HepG2 (cell line): ENCODE data around the gene DRD1. TPM values are rescaled to one million over a fixed set of nuclear protein-coding genes. Genes with fewer than 3 reads are reported as not detected.

Source experiments
- ARNTL ChIP-seq: sonication (generic); formaldehyde crosslinking; IDR thresholded peaks from 2 replicates; pipeline ENCODE4 v1.4.0; 2020; ENCODE audit warnings: mild to moderate bottlenecking, missing genetic modification reagents
- DMAP1 ChIP-seq: IDR thresholded peaks from 2 replicates; pipeline ENCODE4 v1.6.1; 2016
- ETV6 ChIP-seq: sonication (generic); formaldehyde crosslinking; conservative IDR thresholded peaks from 2 replicates; pipeline ENCODE4 v1.4.0; 2020; ENCODE audit warnings: missing genetic modification reagents
- GMEB2 ChIP-seq: IDR thresholded peaks from 2 replicates; pipeline ENCODE4 v1.6.1; 2016; ENCODE audit warnings: missing biosample characterization, missing genetic modification reagents, low read depth
- HOXA5 ChIP-seq: sonication (generic); formaldehyde crosslinking; IDR thresholded peaks from 2 replicates; pipeline ENCODE4 v1.4.0; 2020; ENCODE audit warnings: missing genetic modification reagents
- LBX2 ChIP-seq: sonication (generic); formaldehyde crosslinking; IDR thresholded peaks from 2 replicates; pipeline ENCODE4 v1.5.0; 2020; ENCODE audit warnings: missing genetic modification reagents, mild to moderate bottlenecking, borderline replicate concordance
- MAFK ChIP-seq, 2 experiments: IDR thresholded peaks in 1 of 2; conservative IDR thresholded peaks in 1 of 2; 2 replicates each; pipeline ENCODE4 v1.6.1; 2011; ENCODE audit warnings: improper control_type of control experiment in 2 of 2, low read length in 2 of 2
- MLLT10 ChIP-seq: sonication (generic); formaldehyde crosslinking; IDR thresholded peaks from 2 replicates; pipeline ENCODE4 v1.4.0; 2020; ENCODE audit warnings: missing genetic modification reagents
- MTA1 ChIP-seq: sonication (generic); formaldehyde crosslinking; IDR thresholded peaks from 2 replicates; pipeline ENCODE4 v1.4.0; 2020; ENCODE audit warnings: missing genetic modification reagents, mild to moderate bottlenecking, borderline replicate concordance
- MTF1 ChIP-seq: sonication (generic); formaldehyde crosslinking; IDR thresholded peaks from 2 replicates; pipeline ENCODE4 v1.5.0; 2020; ENCODE audit warnings: missing genetic modification reagents
- MYC ChIP-seq: sonication (generic); formaldehyde crosslinking; IDR thresholded peaks from 2 replicates; pipeline ENCODE4 v1.9.0; 2021; ENCODE audit warnings: missing genetic modification reagents, borderline replicate concordance
- NPAS2 ChIP-seq: sonication (generic); formaldehyde crosslinking; IDR thresholded peaks from 2 replicates; pipeline ENCODE4 v1.8.0; 2022; ENCODE audit warnings: mild to moderate bottlenecking, missing genetic modification reagents, borderline replicate concordance
- ONECUT2 ChIP-seq: sonication (generic); formaldehyde crosslinking; IDR thresholded peaks from 2 replicates; pipeline ENCODE4 v1.4.0; 2020; ENCODE audit warnings: missing genetic modification reagents
- REST ChIP-seq, 2 experiments: IDR thresholded peaks; 2 replicates each; pipeline ENCODE4 v1.6.1; 2011 to 2012; ENCODE audit warnings: low read length in 2 of 2, borderline replicate concordance in 1 of 2, low read depth in 1 of 2, mild to moderate bottlenecking in 1 of 2, moderate library complexity in 1 of 2
- SIN3A ChIP-seq: IDR thresholded peaks from 2 replicates; pipeline ENCODE4 v1.6.1; 2011; ENCODE audit warnings: low read depth, mild to moderate bottlenecking, control low read depth, low read length, borderline replicate concordance
- TAF15 ChIP-seq: fragments of 200-400 bp; formaldehyde crosslinking; IDR thresholded peaks from one replicate; pipeline ENCODE4 v1.6.1; 2018; ENCODE audit warnings: mild to moderate bottlenecking, low read depth, low read length; ENCODE audit not compliant: poor library complexity, severe bottlenecking
- TCF7L2 ChIP-seq: IDR thresholded peaks from 2 replicates; pipeline ENCODE4 v1.6.1; 2011; ENCODE audit warnings: mild to moderate bottlenecking, low read depth, low read length, moderate library complexity
- ZBTB38 ChIP-seq: sonication (generic); formaldehyde crosslinking; IDR thresholded peaks from 2 replicates; pipeline ENCODE4 v1.5.1; 2020; ENCODE audit warnings: mild to moderate bottlenecking, missing genetic modification reagents
- ZNF224 ChIP-seq: sonication (generic); formaldehyde crosslinking; IDR thresholded peaks from 2 replicates; pipeline ENCODE4 v1.5.0; 2020; ENCODE audit warnings: mild to moderate bottlenecking, missing genetic modification reagents
- ZNF451 ChIP-seq: sonication (generic); formaldehyde crosslinking; IDR thresholded peaks from 2 replicates; pipeline ENCODE4 v1.5.0; 2020; ENCODE audit warnings: mild to moderate bottlenecking, missing genetic modification reagents
- ZNF619 ChIP-seq: sonication (generic); formaldehyde crosslinking; IDR thresholded peaks from 2 replicates; pipeline ENCODE4 v1.4.0; 2020; ENCODE audit warnings: mild to moderate bottlenecking, missing genetic modification reagents
- ZNF761 ChIP-seq: sonication (generic); formaldehyde crosslinking; conservative IDR thresholded peaks from 2 replicates; pipeline ENCODE4 v1.4.0; 2020; ENCODE audit warnings: mild to moderate bottlenecking, missing genetic modification reagents
- polyA plus RNA-seq, 8 experiments: library from polyadenylated mRNA; depleted of rRNA in 3 of 8; stranded (reverse) in 7 of 8; unstranded in 1 of 8; fragments of >200 nt; fragmentation: Illumina TruSeq in 4 of 8; extraction: Trizol in 4 of 8; gene quantifications; 2 replicates each; pipeline versions ENCODE4 v1.2.1 to v1.2.3, GENCODE V29; 2011 to 2016; ENCODE audit warnings: low read depth in 4 of 8, missing spikeins in 1 of 8, mixed read lengths in 1 of 8; ENCODE audit not compliant: insufficient read depth in 1 of 8
- total RNA-seq, 5 experiments: library from RNA; depleted of rRNA; stranded (reverse); fragments of >200 nt; fragmentation: Illumina TruSeq; extraction: Trizol; gene quantifications; 2 replicates each; pipeline ENCODE4 v1.2.3, GENCODE V29; 2016; ENCODE audit warnings: low read depth in 1 of 5

Gene DRD1
- total and polyA plus RNA-seq, 2 of the 13 experiments (the other 11 are each of a cell fraction or from before 2014, with no cell fraction given), result not detected

- TF ChIP-seq MTA1 (CRISPR knock-in tag) (no peak), MAFK (conservative IDR thresholded peaks at IDR 0.05 in 1 of 2, IDR thresholded peaks at IDR 0.05 in 1 of 2; ENCODE audit: low read length in 2 of 2) (no peak), ZNF761 (0 out of 2 replicates have a peak, but pooled peaks have one; percentile 19), MTF1 (CRISPR knock-in tag) (no peak), ETV6 (CRISPR knock-in tag) (no peak), ONECUT2 (CRISPR knock-in tag) (no peak), MLLT10 (no peak), REST (IDR thresholded peaks at IDR 0.05; ENCODE audit: borderline replicate concordance in 1 of 2, low read depth in 1 of 2, low read length in 2 of 2) (peak in 1 of 2 experiments; percentile 13; a peak in 1 of 4 replicates), TCF7L2 (no peak), ZNF451 (CRISPR knock-in tag) (peak; percentile 48; the same call in 1 of the 2 replicates), ZNF224 (no peak; the same call in 1 of the 2 replicates), SIN3A (peak; percentile 38; the same call in 1 of the 2 replicates), MYC (peak; percentile 64; the same call in 1 of the 2 replicates), DMAP1 (CRISPR knock-in tag) (peak; percentile 62; the same call in 1 of the 2 replicates), GMEB2 (CRISPR knock-in tag) (no peak), ARNTL (CRISPR knock-in tag) (peak; percentile 0; the same call in 1 of the 2 replicates), HOXA5 (CRISPR knock-in tag) (no peak), NPAS2 (CRISPR knock-in tag) (no peak), TAF15 (peak; percentile 62), ZBTB38 (CRISPR knock-in tag) (no peak; the same call in 1 of the 2 replicates), LBX2 (CRISPR knock-in tag) (peak; percentile 68; the same call in 1 of the 2 replicates), ZNF619 (no peak)
Observed at GRCh38 chr5:175478384-175479124, 34.6 kb upstream of the DRD1 start, which contains the start of gene SFXN1 (continued).
